ENCODE data around the gene MXD4.

MXD4 gene

DNA sequence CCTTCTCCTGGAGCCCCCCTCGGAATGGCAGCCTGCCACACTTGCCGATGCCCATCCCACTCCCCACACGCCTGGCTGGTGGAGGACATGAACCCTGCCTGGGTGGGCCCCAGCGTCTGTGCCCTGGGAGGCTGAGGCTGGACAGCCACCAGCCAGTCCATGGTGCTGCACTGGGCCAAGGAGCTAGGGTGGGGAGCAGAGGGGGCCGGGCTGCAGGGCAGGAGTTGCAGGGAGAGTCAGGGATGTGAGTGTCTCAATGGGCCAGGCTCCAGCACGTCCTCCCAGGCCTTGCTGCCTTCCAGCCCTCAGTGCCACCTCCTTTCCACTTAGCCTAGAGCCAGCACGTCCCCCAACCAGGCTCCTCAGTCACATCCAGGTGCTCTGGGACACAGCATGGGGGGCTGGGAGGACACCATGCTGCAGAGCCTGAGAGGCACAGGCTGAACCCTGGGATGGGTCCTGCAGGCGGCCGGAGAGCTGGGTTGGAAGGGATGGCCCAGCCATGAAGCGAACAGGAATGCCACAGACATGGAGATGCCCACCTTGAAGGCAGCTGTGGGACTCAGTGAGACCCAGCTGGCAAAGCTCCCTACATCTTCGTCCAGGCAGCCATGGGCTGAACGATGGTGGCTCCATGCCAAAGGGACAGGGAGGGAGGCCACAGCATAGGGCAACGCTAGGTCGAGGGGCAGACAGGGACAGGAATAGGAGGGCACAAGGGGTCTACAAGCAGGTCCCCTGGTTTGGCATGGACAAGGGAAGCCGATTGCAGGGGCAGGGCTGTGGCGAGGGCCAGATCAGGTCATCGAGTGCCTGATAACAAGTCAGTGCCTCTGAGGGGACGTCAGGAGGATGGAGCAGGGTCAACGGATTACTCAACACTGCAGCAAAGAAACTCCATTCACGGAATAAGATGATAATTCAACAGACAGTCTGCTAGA, 30.1 kb upstream of the MXD4 start:
- no peak overlapping the region for H3K4me3 ChIP-seq (ENCODE audit: low read length)
- DNase-seq (ENCODE audit: low read depth) = no peak
- no peak for TF ChIP-seq CTCF (IDR thresholded peaks at IDR 0.05; ENCODE audit: insufficient read depth, low read depth, low read length, missing control alignments)

- DNase-seq (ENCODE audit: low read depth) = no peak
- no peak for TF ChIP-seq CTCF (IDR thresholded peaks at IDR 0.05; ENCODE audit: insufficient read depth, low read depth, low read length, missing control alignments)
- no peak overlapping the region for H3K4me3 ChIP-seq (ENCODE audit: low read length)
Measured at GRCh38 chr4:2290974-2291704, 29.2 kb upstream of the MXD4 start.

- TF ChIP-seq CTCF (IDR thresholded peaks at IDR 0.05; ENCODE audit: insufficient read depth, low read depth, low read length, missing control alignments) = no peak
- DNase-seq (ENCODE audit: low read depth) = no peak
- no peak overlapping the region for H3K4me3 ChIP-seq (ENCODE audit: low read length)
Measured at GRCh38 chr4:2290488-2290887, 28.6 kb upstream of the MXD4 start.

- TF ChIP-seq CTCF (IDR thresholded peaks at IDR 0.05; ENCODE audit: insufficient read depth, low read depth, low read length, missing control alignments) = no peak
Measured at GRCh38 chr4:2289955-2290333, 28.0 kb upstream of the MXD4 start.

DNA sequence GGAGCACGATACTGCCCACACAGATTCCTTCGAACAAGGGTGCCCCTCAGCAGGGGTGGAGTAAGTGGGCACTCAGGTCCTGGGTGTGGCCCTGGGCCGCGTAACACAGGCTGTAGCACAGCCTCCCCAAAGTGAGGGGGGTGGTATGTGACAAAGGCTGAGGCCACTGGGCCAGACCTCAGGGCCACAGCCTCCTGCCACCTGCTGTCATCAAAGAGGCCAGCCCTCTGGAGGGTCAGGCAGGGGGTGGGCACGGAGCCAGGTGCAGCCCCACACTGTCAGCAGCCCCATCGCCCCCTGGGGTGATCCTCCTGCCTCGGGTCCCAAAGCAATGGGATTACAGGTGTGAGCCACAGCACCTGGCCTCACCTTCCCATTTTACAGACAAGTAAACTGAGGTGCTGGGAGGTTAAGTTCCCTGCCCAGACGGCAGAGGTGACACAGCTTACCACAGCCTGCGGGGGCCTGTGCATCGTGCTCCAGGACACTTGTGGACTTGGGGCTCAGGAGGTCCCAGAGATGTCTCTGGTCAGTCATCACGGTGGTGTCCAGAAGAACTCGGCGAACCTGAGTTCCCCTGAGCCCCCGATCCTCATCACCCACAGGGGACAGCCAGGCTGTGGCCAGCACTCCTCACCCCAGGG, 27.5 kb upstream of the MXD4 start:
- DNase-seq (ENCODE audit: low read depth) = no peak
- no peak for TF ChIP-seq CTCF (IDR thresholded peaks at IDR 0.05; ENCODE audit: insufficient read depth, low read depth, low read length, missing control alignments)
- no peak overlapping the region for H3K4me3 ChIP-seq (ENCODE audit: low read length)

More at GRCh38 chr4:2289955-2290333, 28.0 kb upstream of the MXD4 start:
- DNase-seq (ENCODE audit: low read depth) = no peak
- H3K4me3 ChIP-seq (ENCODE audit: low read length) = no peak overlapping the region

DNA sequence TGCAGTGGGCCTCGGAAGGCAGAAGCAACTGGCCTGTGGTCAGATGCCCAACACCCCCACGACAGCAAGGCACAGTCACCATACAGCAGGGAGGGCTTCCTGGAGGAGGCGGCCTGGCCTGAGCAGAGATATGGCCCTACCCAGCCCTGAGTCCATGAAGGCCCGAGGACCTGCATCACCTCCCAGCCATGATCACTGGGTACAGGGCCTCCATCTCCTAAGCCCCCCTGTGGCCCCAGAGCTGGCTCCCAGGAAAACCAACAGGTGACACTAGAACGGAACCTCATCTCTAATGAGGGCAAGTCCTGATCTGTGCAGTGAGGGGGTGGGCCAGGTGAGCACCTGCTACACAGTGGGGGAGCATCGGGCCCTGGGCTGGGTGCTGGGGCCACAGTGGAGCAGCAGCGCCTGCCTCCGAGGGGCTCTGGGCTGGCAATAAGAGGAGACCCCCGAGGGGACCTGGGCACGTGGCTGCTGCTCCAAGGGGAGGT, 26.2 kb upstream of the MXD4 start:
- no peak for DNase-seq (ENCODE audit: low read depth)
- H3K4me3 ChIP-seq (ENCODE audit: low read length) = no peak overlapping the region
- TF ChIP-seq CTCF (IDR thresholded peaks at IDR 0.05; ENCODE audit: insufficient read depth, low read depth, low read length, missing control alignments) = no peak

All from epithelial cell of esophagus (primary cell).